DND-41 (cell line): ENCODE measurements around the gene MAD2L2.

Experiments
- EZH2 ChIP-seq: IDR thresholded peaks from 3 replicates; pipeline ENCODE4 v1.6.1; 2012; ENCODE audit warnings: borderline replicate concordance, low read depth, mild to moderate bottlenecking, moderate library complexity, low read length, inconsistent platforms; ENCODE audit not compliant: severe bottlenecking
- TF ChIP-seq, protein P1 (sequence below): IDR thresholded peaks from 2 replicates; pipeline ENCODE4 v1.5.1; 2012; ENCODE audit warnings: borderline replicate concordance, low read length, moderate library complexity, mild to moderate bottlenecking; ENCODE audit not compliant: poor library complexity, severe bottlenecking; ENCODE audit errors: extremely low read depth

- TF ChIP-seq, protein P1, sequence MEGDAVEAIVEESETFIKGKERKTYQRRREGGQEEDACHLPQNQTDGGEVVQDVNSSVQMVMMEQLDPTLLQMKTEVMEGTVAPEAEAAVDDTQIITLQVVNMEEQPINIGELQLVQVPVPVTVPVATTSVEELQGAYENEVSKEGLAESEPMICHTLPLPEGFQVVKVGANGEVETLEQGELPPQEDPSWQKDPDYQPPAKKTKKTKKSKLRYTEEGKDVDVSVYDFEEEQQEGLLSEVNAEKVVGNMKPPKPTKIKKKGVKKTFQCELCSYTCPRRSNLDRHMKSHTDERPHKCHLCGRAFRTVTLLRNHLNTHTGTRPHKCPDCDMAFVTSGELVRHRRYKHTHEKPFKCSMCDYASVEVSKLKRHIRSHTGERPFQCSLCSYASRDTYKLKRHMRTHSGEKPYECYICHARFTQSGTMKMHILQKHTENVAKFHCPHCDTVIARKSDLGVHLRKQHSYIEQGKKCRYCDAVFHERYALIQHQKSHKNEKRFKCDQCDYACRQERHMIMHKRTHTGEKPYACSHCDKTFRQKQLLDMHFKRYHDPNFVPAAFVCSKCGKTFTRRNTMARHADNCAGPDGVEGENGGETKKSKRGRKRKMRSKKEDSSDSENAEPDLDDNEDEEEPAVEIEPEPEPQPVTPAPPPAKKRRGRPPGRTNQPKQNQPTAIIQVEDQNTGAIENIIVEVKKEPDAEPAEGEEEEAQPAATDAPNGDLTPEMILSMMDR: no peak
- no peak for TF ChIP-seq EZH2
Measured at GRCh38 chr1:11729155-11729497, 48.2 kb upstream of the MAD2L2 start.
